Omental fat pad (tissue), 4 donors: ENCODE measurements around the gene ARPC5L. TPM values are rescaled to one million over a fixed set of nuclear protein-coding genes. Genes with fewer than 3 reads are reported as not detected.
A peak's percentile ranks its signal among the peaks of the same experiment; 100 is the strongest.

ENCODE experiments used
- ATAC-seq: fragments of 150-250 bp; one replicate; pipeline ENCODE4 v1.9.1; 2016; ENCODE audit warnings: mild to moderate bottlenecking, moderate library complexity; ENCODE audit not compliant: low FRiP score
- DNase-seq: peaks from one replicate; pipeline ENCODE4 v3.0.0-alpha.2; 2019; ENCODE audit warnings: low spot score
- total RNA-seq, 4 donors: library from RNA; depleted of rRNA; stranded (reverse); fragments of >200 nt; gene quantifications; one replicate each; pipeline ENCODE4 v1.1.0, GENCODE V29; 2016
- TF ChIP-seq, protein P1 (sequence below), 3 donors: fragments of 450-650 bp; IDR thresholded peaks; one replicate each; pipeline ENCODE4 v1.5.1; 2016 to 2017; ENCODE audit warnings: antibody characterized with exemption in 3 of 3, mild to moderate bottlenecking in 3 of 3, moderate library complexity in 2 of 3

ARPC5L gene
- 10 to 100 TPM; 21.8 to 55.4 (median 24.7) TPM for total RNA-seq

DNA sequence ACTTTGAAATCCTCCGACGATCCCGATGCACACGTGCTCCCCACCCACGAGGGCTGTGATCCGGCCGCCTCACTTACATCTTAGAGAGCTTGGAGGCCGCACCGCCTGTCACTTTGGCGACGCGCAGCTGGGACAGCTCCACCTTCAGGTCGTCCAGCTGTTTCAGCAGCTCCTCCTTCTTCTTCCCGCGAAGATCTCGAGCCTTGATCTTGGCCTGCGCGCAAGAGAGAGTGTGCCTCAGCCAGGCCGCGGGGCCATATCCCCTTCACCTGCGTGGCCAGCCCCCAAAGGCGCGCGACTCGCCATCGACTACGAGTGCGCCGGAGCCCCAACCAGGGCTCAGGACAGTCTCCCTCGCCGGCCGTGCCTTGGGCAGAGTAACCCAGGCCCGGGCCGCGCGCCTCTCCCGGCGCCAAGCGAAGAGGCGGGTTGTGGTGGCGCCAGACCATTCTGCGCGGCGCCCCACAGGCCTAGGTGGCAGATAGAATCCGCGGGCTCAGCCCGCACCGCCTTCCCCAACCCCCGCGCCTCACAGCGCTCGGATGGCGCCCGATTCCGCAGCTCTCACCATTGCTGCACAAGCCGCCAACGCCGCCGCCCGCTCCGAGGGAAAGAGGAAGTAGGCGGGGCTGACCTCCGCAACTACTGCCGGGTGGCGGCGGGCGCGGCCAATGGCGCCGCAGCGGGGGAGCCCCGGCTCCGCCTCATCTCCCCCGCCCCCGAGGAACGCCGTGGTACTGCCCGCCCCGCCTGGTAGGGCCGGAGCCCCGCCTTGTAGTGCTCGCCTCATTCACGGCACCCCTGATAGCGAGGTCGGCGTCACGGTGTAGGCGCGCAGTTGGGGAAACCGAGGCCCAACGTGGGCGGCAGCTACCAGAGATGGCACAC lies at the start of gene ARPC5L, which contains the start of gene RPL35:
Gene ARPC5L (plus strand): TSS at position 789 of the 888 bp plus-strand sequence. CDS start 7,161 bp downstream, outside the sequence.
Gene RPL35 (minus strand): TSS at position 616 of the 888 bp plus-strand sequence. CDS start 45 bp downstream, at position 571.
- TF ChIP-seq, protein P1, sequence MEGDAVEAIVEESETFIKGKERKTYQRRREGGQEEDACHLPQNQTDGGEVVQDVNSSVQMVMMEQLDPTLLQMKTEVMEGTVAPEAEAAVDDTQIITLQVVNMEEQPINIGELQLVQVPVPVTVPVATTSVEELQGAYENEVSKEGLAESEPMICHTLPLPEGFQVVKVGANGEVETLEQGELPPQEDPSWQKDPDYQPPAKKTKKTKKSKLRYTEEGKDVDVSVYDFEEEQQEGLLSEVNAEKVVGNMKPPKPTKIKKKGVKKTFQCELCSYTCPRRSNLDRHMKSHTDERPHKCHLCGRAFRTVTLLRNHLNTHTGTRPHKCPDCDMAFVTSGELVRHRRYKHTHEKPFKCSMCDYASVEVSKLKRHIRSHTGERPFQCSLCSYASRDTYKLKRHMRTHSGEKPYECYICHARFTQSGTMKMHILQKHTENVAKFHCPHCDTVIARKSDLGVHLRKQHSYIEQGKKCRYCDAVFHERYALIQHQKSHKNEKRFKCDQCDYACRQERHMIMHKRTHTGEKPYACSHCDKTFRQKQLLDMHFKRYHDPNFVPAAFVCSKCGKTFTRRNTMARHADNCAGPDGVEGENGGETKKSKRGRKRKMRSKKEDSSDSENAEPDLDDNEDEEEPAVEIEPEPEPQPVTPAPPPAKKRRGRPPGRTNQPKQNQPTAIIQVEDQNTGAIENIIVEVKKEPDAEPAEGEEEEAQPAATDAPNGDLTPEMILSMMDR (IDR thresholded peaks at IDR 0.05), result no peak
- peak; percentile 94 for ATAC-seq

DNA sequence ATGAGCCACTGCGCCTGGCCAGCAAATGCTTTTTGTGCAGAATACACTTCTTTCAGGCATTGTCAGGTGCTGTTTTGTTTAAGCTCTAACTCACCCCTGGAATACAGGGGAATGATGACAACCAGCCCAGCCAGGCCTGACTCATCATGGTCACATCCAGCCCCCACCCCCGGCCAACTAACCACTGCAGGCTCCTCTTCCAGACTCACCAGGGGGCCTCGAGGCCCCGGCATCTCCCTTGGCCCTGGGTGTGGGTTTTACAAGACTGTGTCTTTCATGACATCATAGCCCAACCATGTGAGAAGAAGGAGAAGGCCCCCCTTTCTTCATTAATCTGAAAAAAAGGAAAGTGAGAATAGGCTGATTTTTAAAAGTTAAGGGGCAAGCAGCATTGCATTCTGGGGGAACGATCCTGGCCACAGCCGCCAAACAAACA lies 49.5 kb upstream of the ARPC5L start:
- no peak for DNase-seq
- TF ChIP-seq, protein P1 (IDR thresholded peaks at IDR 0.05), result no peak
- no peak for ATAC-seq

More for the DNA sequence above, at the start of gene ARPC5L, which contains the start of gene RPL35:
- peak; percentile 83 for DNase-seq

DNA sequence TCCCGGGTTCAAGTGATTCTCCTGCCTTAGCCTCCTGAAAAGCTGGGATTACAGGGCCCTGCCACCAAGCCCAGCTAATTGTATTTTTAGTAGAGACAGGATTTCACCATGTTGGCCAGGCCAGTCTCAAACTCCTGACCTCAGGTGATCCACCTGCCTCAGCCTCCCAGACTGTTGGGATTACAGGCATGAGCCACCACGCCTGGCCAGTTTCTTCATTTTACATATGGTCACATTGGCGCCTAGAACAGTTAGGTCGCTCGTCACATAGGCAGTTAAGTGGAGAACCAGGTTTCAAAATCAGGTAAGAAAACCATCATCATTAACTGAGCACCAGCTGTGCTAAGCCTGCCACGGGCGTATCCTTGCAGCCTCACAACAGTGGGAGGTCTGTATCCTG lies 48.9 kb upstream of the ARPC5L start:
- ATAC-seq, result no peak
- DNase-seq, result no peak
- TF ChIP-seq, protein P1 (IDR thresholded peaks at IDR 0.05), result no peak

GRCh38 chr9:124813501-124814163 lies 48.3 kb upstream of the ARPC5L start:
- no peak for DNase-seq
- TF ChIP-seq, protein P1 (IDR thresholded peaks at IDR 0.05), result no peak
- no peak for ATAC-seq

DNA sequence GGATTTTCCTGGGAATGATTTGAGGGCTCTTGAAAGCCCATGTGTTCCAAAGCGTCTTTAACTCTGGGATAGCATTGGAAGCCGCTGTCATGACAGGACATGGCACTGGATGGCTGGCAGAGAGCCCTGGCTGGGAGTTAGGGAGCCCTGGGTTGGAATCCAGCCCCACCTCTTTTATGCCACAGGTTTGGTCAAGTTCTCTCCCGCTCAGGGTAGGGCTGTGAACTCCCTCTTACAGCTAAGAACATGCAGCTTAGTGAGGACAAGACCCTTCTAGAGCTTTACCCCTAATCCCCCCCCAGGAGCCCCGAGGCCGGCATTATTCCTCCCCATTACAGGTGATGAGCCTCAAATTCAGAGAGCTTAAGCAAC lies 47.8 kb upstream of the ARPC5L start:
- DNase-seq (no peak), ATAC-seq (no peak)
- TF ChIP-seq, protein P1 (IDR thresholded peaks at IDR 0.05), result no peak

- ATAC-seq (no peak), DNase-seq (no peak)
- TF ChIP-seq, protein P1 (IDR thresholded peaks at IDR 0.05), result no peak
Observed at GRCh38 chr9:124815601-124816000, 46.3 kb upstream of the ARPC5L start.
